GM18867 (cell line): ENCODE results near the gene RGS7.

Experiments used
- ATAC-seq: cut with Tn5 transposase; IDR thresholded peaks from one replicate; pipeline ENCODE4 v1.9.1; 2021; ENCODE audit warnings: mild to moderate bottlenecking, moderate library complexity; ENCODE audit not compliant: unreplicated experiment

Gene RGS7

GRCh38 chr1:241356519-241357365, at the start of gene RGS7:
TSS of gene RGS7 (minus strand) at chr1:241357205.
- ATAC-seq: peak; percentile 60

- ATAC-seq: no peak
These were observed 49.4 kb upstream of the RGS7 start for GRCh38 chr1:241406421-241406820.

- ATAC-seq: no peak
These were observed 44.2 kb upstream of the RGS7 start for GRCh38 chr1:241401156-241401555.

GRCh38 chr1:241396747-241397681, 40.0 kb upstream of the RGS7 start:
- ATAC-seq: no peak

- ATAC-seq: no peak
These were observed 35.1 kb upstream of the RGS7 start for GRCh38 chr1:241391926-241392710.

GRCh38 chr1:241390526-241390925, 33.5 kb upstream of the RGS7 start:
- no peak for ATAC-seq

- no peak for ATAC-seq
These were observed 32.4 kb upstream of the RGS7 start for GRCh38 chr1:241389400-241389799.

GRCh38 chr1:241387216-241387615, 30.2 kb upstream of the RGS7 start:
- ATAC-seq: no peak

GRCh38 chr1:241376701-241377100, 19.7 kb upstream of the RGS7 start:
- no peak for ATAC-seq

- ATAC-seq: no peak
These were observed 18.9 kb upstream of the RGS7 start for GRCh38 chr1:241375886-241376285.

GRCh38 chr1:241366196-241366595, 9.2 kb upstream of the RGS7 start:
- ATAC-seq: no peak

GRCh38 chr1:241362350-241362749, 5.3 kb upstream of the RGS7 start:
- ATAC-seq: no peak

GRCh38 chr1:241357366-241358340, 648 bp upstream of the RGS7 start:
- no peak for ATAC-seq

GRCh38 chr1:241356187-241356518, 852 bp downstream of the RGS7 start:
- no peak for ATAC-seq

- ATAC-seq: no peak
These were observed 1.5 kb downstream of the RGS7 start for GRCh38 chr1:241355311-241356010.

GRCh38 chr1:241352401-241352800, 4.6 kb downstream of the RGS7 start:
- ATAC-seq: no peak

GRCh38 chr1:241351841-241352240, 5.2 kb downstream of the RGS7 start:
- no peak for ATAC-seq

- no peak for ATAC-seq
These were observed 13.0 kb downstream of the RGS7 start for GRCh38 chr1:241343956-241344355.

GRCh38 chr1:241336335-241336734, 20.7 kb downstream of the RGS7 start:
- ATAC-seq: no peak
